GM06990 (cell line): ENCODE results near the gene MELTF.
A peak's percentile ranks its signal among the peaks of the same experiment; 100 is the strongest.

Experiments
- DNase-seq: peaks from one replicate; pipeline ENCODE4 v3.0.0-alpha.2; 2011; ENCODE audit not compliant: insufficient read length; ENCODE audit errors: extremely low read depth
- H3K27me3 ChIP-seq: replicated peaks from 2 replicates; pipeline ENCODE4 v1.6.0; 2011; ENCODE audit warnings: low read length; ENCODE audit not compliant: control insufficient read depth, insufficient read depth
- H3K36me3 ChIP-seq: 2 replicates; pipeline ENCODE4 v1.5.1; 2011; ENCODE audit warnings: low read length; ENCODE audit not compliant: control insufficient read depth, insufficient read depth
- H3K4me3 ChIP-seq: replicated peaks from 2 replicates; pipeline ENCODE4 v1.5.1; 2011; ENCODE audit warnings: low read depth, mild to moderate bottlenecking, control low read depth, low read length
- TF ChIP-seq, protein P1 (sequence below): IDR thresholded peaks from 2 replicates; pipeline ENCODE4 v1.5.1; 2011; ENCODE audit warnings: low read length, control low read depth, mild to moderate bottlenecking, inconsistent platforms; ENCODE audit not compliant: insufficient read depth, poor library complexity, severe bottlenecking

Gene MELTF

DNA sequence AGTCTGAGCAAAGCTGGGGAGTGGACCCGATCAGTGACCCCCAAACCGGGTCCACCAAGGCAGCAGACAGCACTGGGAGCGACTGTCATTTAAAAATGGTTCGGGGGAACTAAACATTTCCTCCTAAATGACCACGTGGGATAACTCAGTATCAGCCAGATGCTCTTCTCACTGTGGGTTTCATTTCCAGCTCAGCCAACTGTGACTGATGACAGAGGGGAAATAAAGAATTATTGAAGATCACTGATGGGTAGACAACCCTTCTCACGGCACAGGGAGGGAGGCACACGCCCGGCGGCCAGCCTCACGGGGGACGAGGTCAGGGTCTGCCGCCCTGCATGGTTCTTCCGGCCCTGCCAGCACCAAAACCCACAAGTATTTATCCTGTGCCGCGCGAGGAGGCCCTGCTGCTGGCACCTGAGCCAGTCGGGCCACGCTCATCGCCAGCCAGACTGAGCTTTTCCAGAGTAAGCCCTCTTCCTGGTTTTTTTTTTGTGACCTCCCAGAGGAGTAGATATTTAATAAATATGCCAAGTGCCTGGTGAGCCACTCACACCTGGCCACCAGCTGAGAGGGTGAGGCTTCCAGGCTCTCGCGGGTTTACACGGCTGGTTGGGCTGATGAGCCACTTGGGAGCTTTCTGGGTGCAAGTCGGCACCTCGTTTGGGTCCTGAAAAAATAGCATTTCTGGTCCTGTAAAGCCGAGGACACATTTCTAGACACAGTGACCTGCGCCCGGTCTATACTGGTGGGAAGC, 6.2 kb downstream of the MELTF start:
- DNase-seq: peak; percentile 86
- Histone ChIP-seq H3K27me3 (no peaks in the 10 kb centered on the region), H3K4me3 (0 out of 2 replicates have a peak overlapping the region, but pooled peaks have one; percentile 7), H3K36me3 (peaks cover 2% of the 10 kb centered on the region)
- TF ChIP-seq, protein P1, sequence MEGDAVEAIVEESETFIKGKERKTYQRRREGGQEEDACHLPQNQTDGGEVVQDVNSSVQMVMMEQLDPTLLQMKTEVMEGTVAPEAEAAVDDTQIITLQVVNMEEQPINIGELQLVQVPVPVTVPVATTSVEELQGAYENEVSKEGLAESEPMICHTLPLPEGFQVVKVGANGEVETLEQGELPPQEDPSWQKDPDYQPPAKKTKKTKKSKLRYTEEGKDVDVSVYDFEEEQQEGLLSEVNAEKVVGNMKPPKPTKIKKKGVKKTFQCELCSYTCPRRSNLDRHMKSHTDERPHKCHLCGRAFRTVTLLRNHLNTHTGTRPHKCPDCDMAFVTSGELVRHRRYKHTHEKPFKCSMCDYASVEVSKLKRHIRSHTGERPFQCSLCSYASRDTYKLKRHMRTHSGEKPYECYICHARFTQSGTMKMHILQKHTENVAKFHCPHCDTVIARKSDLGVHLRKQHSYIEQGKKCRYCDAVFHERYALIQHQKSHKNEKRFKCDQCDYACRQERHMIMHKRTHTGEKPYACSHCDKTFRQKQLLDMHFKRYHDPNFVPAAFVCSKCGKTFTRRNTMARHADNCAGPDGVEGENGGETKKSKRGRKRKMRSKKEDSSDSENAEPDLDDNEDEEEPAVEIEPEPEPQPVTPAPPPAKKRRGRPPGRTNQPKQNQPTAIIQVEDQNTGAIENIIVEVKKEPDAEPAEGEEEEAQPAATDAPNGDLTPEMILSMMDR: no peak

DNA sequence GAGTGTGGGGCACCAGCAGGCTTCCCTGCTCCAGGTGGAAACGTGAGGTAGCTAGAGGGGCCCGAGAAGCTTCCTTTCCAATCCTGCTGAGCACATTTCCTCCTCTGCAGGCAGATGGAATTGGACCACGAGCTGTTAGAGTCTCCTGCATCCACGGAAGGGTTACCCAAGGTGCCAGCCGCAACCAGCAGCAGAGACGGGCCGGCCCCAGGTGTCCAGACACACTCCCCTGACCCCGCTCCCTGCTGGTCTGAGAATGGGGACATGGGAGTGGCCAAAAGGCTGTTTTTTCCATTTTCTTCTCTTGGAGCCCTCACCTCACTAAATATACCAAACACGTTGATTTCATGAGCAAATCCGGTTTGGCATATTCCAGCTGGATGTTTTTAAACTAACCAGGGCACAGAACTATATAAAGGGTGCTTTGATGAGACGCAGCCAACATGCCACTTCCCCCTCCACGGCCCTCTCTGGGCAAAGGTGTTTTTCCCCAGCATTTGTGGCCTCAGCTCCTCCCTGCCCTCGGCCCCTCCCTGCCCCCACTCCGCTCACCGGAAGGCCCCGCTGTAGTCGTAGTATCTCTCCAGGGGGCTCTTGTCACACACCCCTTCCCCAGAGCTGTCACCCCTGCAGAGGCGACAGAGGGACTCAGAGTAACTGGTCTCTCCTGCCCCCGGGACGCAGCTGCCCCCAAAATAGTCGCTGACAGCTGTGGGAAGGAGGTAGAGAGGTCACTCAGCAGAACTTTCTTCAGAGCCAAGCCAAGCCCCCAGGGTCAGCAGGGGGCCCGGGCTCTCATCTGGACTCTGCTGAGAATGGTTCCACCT, 7.0 kb downstream of the MELTF start:
- Histone ChIP-seq H3K27me3 (no peaks in the 10 kb centered on the region), H3K4me3 (no peak overlapping the region), H3K36me3 (peaks cover 2% of the 10 kb centered on the region)
- TF ChIP-seq, protein P1: no peak
- DNase-seq: no peak

DNA sequence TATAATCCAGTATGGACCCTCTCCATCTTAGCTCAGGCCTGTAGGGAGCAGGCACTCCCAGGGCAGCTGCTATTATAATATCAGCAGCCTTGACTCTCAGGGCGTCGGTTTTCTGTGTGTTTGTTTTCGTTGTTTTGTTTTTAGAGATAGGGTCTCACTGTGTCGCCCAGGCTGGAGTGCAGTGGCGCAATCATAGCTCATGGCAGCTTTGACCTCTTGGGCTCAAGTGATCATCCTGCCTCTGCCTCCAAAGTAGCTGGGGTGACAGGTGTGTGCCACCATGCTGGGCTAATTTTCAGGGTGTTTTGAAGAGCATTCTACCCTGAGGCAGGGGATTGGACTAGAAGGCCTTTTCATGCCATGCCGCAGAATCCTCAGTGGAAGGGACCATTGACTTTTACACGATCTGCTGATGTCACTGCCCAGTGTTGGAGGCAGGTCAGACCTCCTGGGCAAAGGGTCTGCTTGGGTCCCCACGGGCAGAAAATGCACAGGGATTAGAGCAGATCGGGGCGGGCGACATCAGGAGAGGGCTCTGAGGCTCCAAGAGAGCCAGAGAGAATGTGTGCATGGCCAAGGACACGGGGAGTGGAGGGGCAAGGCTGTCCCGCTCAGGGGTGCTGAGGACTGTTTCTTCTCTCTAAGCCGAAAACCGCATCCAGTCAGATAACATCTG, 7.8 kb downstream of the MELTF start:
- TF ChIP-seq, protein P1: no peak

DNA sequence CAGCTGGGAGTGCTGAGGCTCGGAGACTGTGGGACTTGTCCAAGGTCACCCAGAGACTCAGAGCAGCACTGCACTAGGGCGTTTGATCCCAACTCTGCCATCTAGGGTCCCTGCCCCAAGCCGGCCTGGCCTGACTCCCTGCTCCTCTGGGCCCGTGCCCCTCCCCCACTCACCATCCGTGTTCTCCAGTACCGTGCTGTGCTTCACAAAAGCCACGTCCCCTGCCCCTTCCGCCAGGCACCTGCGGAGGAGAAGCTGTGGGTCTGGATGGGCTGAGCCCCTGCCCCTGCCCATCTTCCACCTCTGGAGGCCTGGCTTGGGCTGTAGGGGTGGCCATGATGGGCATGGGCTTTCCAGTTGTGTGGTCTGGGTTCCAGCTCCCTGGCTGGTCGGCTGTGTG, 8.4 kb downstream of the MELTF start:
- no peaks in the 10 kb centered on the region for H3K27me3 ChIP-seq
- TF ChIP-seq, protein P1: no peak
- H3K36me3 ChIP-seq: no peaks in the 10 kb centered on the region; the same call in none of the 2 replicates
- no peak overlapping the region for H3K4me3 ChIP-seq
- no peak for DNase-seq

More for the DNA sequence above, 7.8 kb downstream of the MELTF start:
- Histone ChIP-seq H3K36me3 (peaks cover 2% of the 10 kb centered on the region), H3K27me3 (no peaks in the 10 kb centered on the region), H3K4me3 (no peak overlapping the region)
- no peak for DNase-seq

DNA sequence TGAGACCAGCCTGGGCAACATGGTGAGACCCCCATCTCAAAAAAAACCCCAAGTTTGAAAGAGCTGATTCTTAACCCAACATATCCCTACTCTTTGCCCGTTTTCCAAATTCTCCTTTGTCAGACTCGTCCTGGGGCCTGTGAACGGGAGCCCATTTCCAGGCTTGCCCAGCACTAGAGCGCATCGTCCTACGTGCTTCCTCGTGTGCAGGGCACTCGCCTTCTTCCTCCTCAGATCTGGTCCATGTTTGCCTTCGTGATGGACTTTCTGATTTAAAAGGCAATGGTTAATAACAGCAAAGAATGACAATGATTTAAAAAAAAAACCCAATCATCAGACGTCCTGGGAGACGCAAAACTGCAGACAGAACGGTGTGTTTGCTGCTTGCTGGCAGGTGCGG, 10.1 kb downstream of the MELTF start:
- no peak for DNase-seq
- Histone ChIP-seq H3K4me3 (no peak overlapping the region), H3K36me3 (no peaks in the 10 kb centered on the region), H3K27me3 (no peaks in the 10 kb centered on the region)
- TF ChIP-seq, protein P1: no peak
